ENCODE data around the gene CCDC9B.

CCDC9B gene
- total RNA-seq = 0.86 to 1.7 (median 1.7) reads per million in 3 donors

DNA sequence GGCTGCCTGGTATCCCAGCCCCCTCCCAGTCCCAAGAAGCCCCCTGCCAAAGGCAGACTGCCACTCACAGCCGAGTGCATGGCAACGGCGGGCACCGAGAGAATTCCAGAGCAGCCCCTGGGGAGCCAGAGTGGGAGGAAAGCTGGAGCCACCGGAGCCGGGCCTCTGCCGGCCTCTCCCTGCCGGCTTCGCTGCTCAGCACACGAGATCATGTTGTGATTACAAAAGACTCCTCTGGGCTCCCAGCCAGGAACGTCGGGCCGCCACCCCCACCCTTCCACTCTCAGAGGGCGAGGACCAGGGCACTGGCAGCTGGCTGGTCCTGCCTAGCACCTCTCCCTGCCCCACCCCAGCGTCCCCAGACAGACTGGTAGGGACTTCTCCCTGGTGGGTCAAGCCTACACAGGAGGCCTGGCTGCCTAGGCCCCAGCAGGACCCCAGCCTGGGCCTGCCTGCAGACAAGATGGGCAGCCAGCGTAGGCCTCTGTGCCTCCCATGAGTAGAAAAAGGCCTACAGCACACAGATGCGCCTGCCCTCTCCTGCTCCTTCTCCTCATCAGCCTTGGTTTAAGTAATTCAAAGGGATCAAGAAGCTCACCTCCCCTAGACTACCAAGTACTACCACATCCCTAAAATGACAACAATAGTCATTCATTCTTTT, at the start of gene CCDC9B:
TSS of gene CCDC9B (minus strand) at position 200 of the 661 bp plus-strand sequence. CDS start at position 80, 120 bp downstream.
- Histone ChIP-seq H3K36me3 (ENCODE audit: control insufficient read depth, insufficient read depth, low read length) (no peaks in the 10 kb centered on the region), H3K27me3 (replicated peaks; ENCODE audit: control insufficient read depth, insufficient read depth, low read length, poor library complexity, severe bottlenecking) (no peaks in the 10 kb centered on the region), H3K9me3 (ENCODE audit: control insufficient read depth, low read length) (no peaks in the 10 kb centered on the region), H3K27ac (ENCODE audit: insufficient read depth, low read length, poor library complexity, severe bottlenecking) (no peak within 1 kb of the TSS), H3K4me3 (ENCODE audit: insufficient read depth, low read depth, low read length, poor library complexity, severe bottlenecking) (no peak within 1 kb of the TSS), H3K4me1 (ENCODE audit: control insufficient read depth, insufficient read depth, low read length, poor library complexity, severe bottlenecking) (peaks cover 5% of the 10 kb centered on the region)
- no peak for DNase-seq

GRCh38 chr15:40389824-40390595, 49.3 kb upstream of the CCDC9B start:
- Histone ChIP-seq H3K9me3 (ENCODE audit: control insufficient read depth, low read length) (no peaks in the 10 kb centered on the region), H3K36me3 (ENCODE audit: control insufficient read depth, insufficient read depth, low read length) (peaks cover 30% of the 10 kb centered on the region), H3K4me3 (ENCODE audit: insufficient read depth, low read depth, low read length, poor library complexity, severe bottlenecking) (no peak overlapping the region), H3K27me3 (replicated peaks; ENCODE audit: control insufficient read depth, insufficient read depth, low read length, poor library complexity, severe bottlenecking) (no peaks in the 10 kb centered on the region), H3K27ac (ENCODE audit: insufficient read depth, low read length, poor library complexity, severe bottlenecking) (no peak overlapping the region), H3K4me1 (ENCODE audit: control insufficient read depth, insufficient read depth, low read length, poor library complexity, severe bottlenecking) (no peaks in the 10 kb centered on the region)
- DNase-seq = no peak

DNA sequence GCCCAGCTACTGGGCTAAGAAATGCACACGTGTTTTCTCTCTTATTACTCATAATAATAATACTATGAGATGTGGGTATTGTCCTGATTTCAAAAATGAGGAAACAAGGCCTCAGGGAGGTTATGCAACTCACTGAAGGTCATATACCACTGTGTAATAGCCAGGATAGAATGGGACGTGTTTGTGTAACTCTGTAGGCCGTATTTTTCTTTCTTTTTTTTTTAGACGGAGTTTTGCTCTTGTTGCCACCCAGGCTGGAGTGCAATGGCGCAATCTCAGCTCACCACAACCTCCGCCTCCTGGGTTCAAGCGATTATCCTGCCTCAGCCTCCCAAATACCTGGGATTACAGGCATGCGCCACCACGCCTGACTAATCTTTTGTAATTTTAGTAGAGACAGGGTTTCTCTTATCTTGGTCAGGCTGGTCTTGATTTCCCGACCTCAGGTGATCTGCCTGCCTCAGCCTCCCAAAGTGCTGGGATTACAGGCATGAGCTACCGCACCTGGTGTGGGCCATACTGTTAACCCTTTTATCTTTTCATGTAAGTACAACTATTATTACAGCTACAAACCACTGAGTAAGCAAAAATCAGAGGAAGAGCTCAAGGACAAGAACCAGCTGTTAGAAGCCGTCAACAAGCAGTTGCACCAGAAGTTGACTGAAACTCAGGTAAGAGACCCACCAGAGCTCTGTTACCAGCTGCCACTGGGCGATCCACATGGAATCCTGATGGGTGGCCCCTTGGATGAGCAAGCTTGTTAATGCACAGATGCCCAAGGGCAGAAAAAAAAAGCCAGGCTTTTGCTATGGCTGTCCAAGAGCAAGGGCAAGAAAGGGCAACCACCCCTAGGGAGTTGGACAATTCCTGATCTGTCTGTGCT, 48.4 kb upstream of the CCDC9B start:
- no peak for DNase-seq
- Histone ChIP-seq H3K4me3 (ENCODE audit: insufficient read depth, low read depth, low read length, poor library complexity, severe bottlenecking) (no peak overlapping the region), H3K27ac (ENCODE audit: insufficient read depth, low read length, poor library complexity, severe bottlenecking) (no peak overlapping the region), H3K27me3 (replicated peaks; ENCODE audit: control insufficient read depth, insufficient read depth, low read length, poor library complexity, severe bottlenecking) (no peaks in the 10 kb centered on the region), H3K4me1 (ENCODE audit: control insufficient read depth, insufficient read depth, low read length, poor library complexity, severe bottlenecking) (no peaks in the 10 kb centered on the region), H3K36me3 (ENCODE audit: control insufficient read depth, insufficient read depth, low read length) (peaks cover 30% of the 10 kb centered on the region), H3K9me3 (ENCODE audit: control insufficient read depth, low read length) (no peaks in the 10 kb centered on the region)

DNA sequence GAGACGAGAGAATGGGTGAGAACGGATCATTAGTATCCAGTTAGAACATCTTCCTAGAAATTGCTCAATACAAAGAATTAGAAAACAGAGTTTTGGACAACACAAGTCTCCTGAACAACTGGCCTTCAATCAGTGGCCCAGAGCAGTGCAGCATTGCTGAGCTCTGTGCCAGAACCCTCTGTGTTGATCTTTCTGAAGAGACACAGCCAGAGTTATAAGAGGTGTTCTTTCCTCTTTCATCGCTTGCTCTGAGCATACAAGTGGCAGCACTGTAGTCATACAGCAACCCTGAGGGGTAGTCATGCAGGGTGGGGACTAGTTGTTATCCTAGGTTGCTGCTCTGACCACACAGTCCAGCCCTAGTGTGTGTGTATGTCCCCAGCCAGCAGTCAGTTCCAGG, 45.7 kb upstream of the CCDC9B start:
- Histone ChIP-seq H3K27ac (ENCODE audit: insufficient read depth, low read length, poor library complexity, severe bottlenecking) (no peak overlapping the region), H3K4me1 (ENCODE audit: control insufficient read depth, insufficient read depth, low read length, poor library complexity, severe bottlenecking) (peaks cover 5% of the 10 kb centered on the region), H3K9me3 (ENCODE audit: control insufficient read depth, low read length) (no peaks in the 10 kb centered on the region), H3K4me3 (ENCODE audit: insufficient read depth, low read depth, low read length, poor library complexity, severe bottlenecking) (no peak overlapping the region), H3K27me3 (replicated peaks; ENCODE audit: control insufficient read depth, insufficient read depth, low read length, poor library complexity, severe bottlenecking) (no peaks in the 10 kb centered on the region), H3K36me3 (ENCODE audit: control insufficient read depth, insufficient read depth, low read length) (peaks cover 18% of the 10 kb centered on the region)
- no peak for DNase-seq

DNA sequence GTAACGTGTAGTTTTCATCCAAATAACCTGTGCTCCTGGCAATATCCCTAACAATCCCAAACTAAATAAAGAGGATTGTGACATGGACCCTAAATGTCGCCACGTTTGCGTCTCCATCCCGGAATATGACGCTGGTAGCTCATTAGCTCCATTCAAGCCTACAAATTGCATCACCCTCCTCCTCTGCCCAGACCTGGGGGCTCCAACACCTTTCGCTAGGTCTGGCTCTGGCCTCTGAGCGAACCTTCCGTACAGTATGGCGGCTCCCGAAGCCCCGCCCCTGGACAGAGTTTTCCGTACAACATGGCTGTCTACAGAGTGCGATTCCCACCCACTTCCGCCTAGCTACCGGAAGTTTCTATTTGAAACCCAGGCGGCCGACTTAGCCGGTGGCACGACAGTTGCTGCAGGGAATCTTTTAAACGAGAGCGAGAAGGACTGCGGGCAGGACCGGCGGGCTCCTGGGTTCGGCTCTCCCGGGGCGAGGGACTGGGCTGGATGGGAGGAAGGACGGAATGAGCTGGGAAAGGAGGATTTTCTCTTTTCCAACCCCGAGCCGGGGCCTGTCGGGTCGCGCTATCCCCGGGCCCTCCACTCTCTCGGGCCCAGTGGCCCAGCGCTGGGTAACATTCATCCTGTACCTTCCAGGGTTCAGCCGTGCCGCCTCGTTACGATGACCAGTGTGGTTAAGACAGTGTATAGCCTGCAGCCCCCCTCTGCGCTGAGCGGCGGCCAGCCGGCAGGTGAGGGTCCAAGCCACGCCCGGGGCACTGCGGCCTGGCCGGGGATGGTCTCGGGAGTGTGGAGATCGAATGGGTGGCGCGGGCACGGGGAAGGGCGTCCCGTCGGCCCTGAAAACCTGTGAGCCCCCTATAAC, 42.1 kb upstream of the CCDC9B start, which contains the start of gene KNSTRN:
TSS of gene KNSTRN (plus strand) at position 142 of the 877 bp plus-strand sequence. CDS start at position 257, 115 bp downstream.
- no peaks in the 10 kb centered on the region for H3K27me3 ChIP-seq (replicated peaks; ENCODE audit: control insufficient read depth, insufficient read depth, low read length, poor library complexity, severe bottlenecking)
- H3K4me1 ChIP-seq (ENCODE audit: control insufficient read depth, insufficient read depth, low read length, poor library complexity, severe bottlenecking) = peaks cover 5% of the 10 kb centered on the region
- peaks cover 5% of the 10 kb centered on the region for H3K36me3 ChIP-seq (ENCODE audit: control insufficient read depth, insufficient read depth, low read length)
- peak within 1 kb of the TSS; percentile 56 for H3K27ac ChIP-seq (ENCODE audit: insufficient read depth, low read length, poor library complexity, severe bottlenecking)
- DNase-seq = peak; percentile 80 to 88 (median 81)
- no peaks in the 10 kb centered on the region for H3K9me3 ChIP-seq (ENCODE audit: control insufficient read depth, low read length)
- peak within 1 kb of the TSS; percentile 88 for H3K4me3 ChIP-seq (ENCODE audit: insufficient read depth, low read depth, low read length, poor library complexity, severe bottlenecking)

DNA sequence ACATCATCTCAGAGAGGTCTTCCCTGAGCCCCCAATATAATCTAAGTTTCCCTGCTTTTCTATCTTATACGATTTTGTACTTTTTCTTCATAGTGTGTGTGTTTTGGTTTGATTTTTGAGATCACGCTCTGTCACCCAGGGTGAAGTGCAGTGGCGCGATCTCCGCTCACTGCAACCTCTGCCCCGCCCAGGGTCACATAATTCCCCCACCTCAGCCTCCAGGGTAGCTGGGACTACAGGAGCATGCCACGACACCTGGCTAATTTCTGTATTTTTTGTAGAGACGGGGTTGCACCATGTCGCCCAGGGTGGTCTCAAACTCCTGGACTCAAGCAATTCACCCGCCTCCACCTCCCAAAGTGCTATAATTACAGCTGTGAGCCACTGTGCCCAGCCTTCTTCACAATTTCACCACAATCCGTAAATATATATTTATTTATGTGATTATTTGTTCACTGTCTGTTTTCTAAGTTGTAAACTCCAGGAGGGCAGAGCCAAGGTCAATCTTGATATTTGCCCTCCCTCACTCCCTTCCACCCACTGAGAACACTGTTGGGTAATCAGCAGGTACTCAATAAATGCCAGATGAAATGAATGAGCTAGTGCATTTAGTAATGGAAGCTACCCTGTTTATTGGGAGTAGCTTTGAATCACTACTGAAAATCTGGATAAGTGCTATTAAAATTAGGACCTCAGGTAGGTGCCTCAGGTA, 41.2 kb upstream of the CCDC9B start:
- peaks cover 5% of the 10 kb centered on the region for H3K36me3 ChIP-seq (ENCODE audit: control insufficient read depth, insufficient read depth, low read length)
- no peak overlapping the region for H3K27ac ChIP-seq (ENCODE audit: insufficient read depth, low read length, poor library complexity, severe bottlenecking)
- DNase-seq = no peak
- peaks cover 5% of the 10 kb centered on the region for H3K4me1 ChIP-seq (ENCODE audit: control insufficient read depth, insufficient read depth, low read length, poor library complexity, severe bottlenecking)
- no peaks in the 10 kb centered on the region for H3K27me3 ChIP-seq (replicated peaks; ENCODE audit: control insufficient read depth, insufficient read depth, low read length, poor library complexity, severe bottlenecking)
- H3K4me3 ChIP-seq (ENCODE audit: insufficient read depth, low read depth, low read length, poor library complexity, severe bottlenecking) = no peak overlapping the region
- no peaks in the 10 kb centered on the region for H3K9me3 ChIP-seq (ENCODE audit: control insufficient read depth, low read length)

- H3K9me3 ChIP-seq (ENCODE audit: control insufficient read depth, low read length) = no peaks in the 10 kb centered on the region
- H3K36me3 ChIP-seq (ENCODE audit: control insufficient read depth, insufficient read depth, low read length) = no peaks in the 10 kb centered on the region
- no peak for DNase-seq
- no peak overlapping the region for H3K4me3 ChIP-seq (ENCODE audit: insufficient read depth, low read depth, low read length, poor library complexity, severe bottlenecking)
- H3K27ac ChIP-seq (ENCODE audit: insufficient read depth, low read length, poor library complexity, severe bottlenecking) = no peak overlapping the region
- peaks cover 5% of the 10 kb centered on the region for H3K4me1 ChIP-seq (ENCODE audit: control insufficient read depth, insufficient read depth, low read length, poor library complexity, severe bottlenecking)
- no peaks in the 10 kb centered on the region for H3K27me3 ChIP-seq (replicated peaks; ENCODE audit: control insufficient read depth, insufficient read depth, low read length, poor library complexity, severe bottlenecking)
Observed at GRCh38 chr15:40380636-40381035, 39.9 kb upstream of the CCDC9B start.

DNA sequence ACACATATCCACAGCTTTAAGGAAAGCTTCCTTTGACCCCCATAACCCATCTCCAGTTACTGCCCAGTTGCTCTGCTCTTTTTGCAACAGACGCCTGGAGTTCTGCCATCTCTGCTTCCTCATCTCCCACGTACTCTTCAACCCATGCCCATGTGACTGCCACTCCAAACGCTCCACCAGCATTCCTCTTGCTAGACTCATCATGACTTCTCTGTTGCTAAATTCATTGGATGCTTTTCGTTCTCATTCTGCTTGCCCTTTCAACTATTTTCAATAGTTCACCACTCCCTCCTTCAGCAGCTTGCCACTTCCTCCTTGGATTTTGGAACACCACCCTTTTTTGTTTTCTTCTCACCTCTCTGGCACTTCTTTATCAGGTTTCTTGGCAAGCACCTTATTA, 39.1 kb upstream of the CCDC9B start:
- no peak for DNase-seq
- H3K27ac ChIP-seq (ENCODE audit: insufficient read depth, low read length, poor library complexity, severe bottlenecking) = no peak overlapping the region
- H3K36me3 ChIP-seq (ENCODE audit: control insufficient read depth, insufficient read depth, low read length) = no peaks in the 10 kb centered on the region
- no peaks in the 10 kb centered on the region for H3K9me3 ChIP-seq (ENCODE audit: control insufficient read depth, low read length)
- no peak overlapping the region for H3K4me3 ChIP-seq (ENCODE audit: insufficient read depth, low read depth, low read length, poor library complexity, severe bottlenecking)
- peaks cover 5% of the 10 kb centered on the region for H3K4me1 ChIP-seq (ENCODE audit: control insufficient read depth, insufficient read depth, low read length, poor library complexity, severe bottlenecking)
- no peaks in the 10 kb centered on the region for H3K27me3 ChIP-seq (replicated peaks; ENCODE audit: control insufficient read depth, insufficient read depth, low read length, poor library complexity, severe bottlenecking)

- no peak for DNase-seq
- Histone ChIP-seq H3K4me1 (ENCODE audit: control insufficient read depth, insufficient read depth, low read length, poor library complexity, severe bottlenecking) (peaks cover 5% of the 10 kb centered on the region), H3K27me3 (replicated peaks; ENCODE audit: control insufficient read depth, insufficient read depth, low read length, poor library complexity, severe bottlenecking) (no peaks in the 10 kb centered on the region), H3K9me3 (ENCODE audit: control insufficient read depth, low read length) (no peaks in the 10 kb centered on the region), H3K36me3 (ENCODE audit: control insufficient read depth, insufficient read depth, low read length) (no peaks in the 10 kb centered on the region), H3K4me3 (ENCODE audit: insufficient read depth, low read depth, low read length, poor library complexity, severe bottlenecking) (no peak overlapping the region), H3K27ac (ENCODE audit: insufficient read depth, low read length, poor library complexity, severe bottlenecking) (no peak overlapping the region)
Observed at GRCh38 chr15:40379374-40379773, 38.6 kb upstream of the CCDC9B start.

Measured in effector memory CD4-positive, alpha-beta T cell (primary cell).